NOMO-1 treated with dmso at 0.1 percent for 144 hours (cell line): Measurements from ENCODE around the gene RUVBL2.
"Not testable (repeated sequence)": the region's sequence is repeated elsewhere in the genome, so short reads cannot be mapped to it uniquely, and the experiment has no call there.

ENCODE experiments used
- DNase-seq: peaks from one replicate; lab custom pipeline; 2025; ENCODE audit not compliant: unreplicated experiment; lab: John Stamatoyannopoulos, UW

Gene RUVBL2

DNA sequence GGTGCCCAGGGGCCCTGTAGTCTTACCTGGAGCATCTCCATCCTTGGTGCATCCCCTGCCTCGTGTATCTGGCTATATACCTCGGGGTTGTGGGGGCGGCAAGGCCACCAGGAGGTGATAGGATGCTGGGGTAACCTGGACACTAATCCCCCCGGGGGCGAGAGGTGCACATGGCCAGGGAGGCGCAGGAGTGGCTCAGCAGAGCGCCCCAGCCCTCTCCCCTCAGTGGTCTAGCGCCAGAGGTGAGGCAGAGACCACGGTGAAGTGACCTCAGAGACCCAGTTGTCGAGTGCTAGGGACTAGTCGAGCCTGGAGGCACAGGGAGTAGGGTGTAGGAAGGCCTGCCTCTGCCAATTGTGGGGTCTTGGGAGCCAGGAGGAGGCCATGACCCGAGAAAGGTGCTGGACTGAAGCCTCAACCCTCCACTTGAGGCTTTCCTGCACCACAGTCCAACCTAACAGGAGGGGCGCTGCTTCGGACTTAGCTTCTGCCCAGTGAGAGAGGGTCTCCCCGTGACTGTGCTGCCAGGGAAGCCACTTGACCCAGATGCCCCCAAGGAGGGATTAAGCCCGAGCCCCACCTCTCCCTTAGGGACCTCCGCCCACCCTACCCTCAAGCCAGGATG, 23.5 kb downstream of the RUVBL2 start, which contains the start of gene LHB:
Gene LHB, minus strand, starts transcription at position 51 of the 625 bp plus-strand sequence. Its CDS starts 10 bp downstream, at position 41.
- DNase-seq = no peak

DNA sequence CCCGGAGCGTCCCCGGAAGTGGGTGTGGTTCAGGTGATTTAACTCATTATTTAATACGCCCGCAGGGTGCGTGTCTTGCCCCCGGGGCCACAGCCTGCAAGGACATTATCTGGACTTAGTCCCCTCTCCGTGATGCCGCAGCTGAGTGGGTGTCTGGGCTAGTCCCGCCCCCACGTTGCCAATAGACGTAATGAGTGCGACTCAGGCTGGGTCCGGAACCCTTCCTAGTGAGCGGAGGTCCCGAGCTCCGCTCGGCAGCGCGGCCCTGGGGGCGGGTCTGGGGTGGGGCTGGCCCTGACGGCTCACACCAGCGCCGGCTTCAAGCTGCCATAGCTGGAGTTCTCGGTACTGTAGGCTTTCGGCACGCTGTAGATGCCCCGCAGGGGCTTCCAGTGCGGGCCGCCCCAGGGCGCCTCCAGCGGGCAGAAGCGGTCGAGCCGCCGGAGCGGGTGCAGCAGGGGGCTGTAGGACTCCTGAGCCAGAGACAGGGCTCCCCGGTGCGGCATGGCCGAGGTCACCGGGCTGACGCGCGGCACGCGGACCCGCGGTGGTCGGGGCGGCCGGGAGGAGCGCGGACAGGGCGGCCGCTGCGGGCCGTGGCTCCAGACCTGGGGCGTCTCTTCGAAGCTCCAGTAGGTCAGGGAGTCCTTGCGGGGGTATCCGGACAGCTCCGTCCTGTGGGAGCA, 24.1 kb downstream of the RUVBL2 start:
- no peak for DNase-seq

DNA sequence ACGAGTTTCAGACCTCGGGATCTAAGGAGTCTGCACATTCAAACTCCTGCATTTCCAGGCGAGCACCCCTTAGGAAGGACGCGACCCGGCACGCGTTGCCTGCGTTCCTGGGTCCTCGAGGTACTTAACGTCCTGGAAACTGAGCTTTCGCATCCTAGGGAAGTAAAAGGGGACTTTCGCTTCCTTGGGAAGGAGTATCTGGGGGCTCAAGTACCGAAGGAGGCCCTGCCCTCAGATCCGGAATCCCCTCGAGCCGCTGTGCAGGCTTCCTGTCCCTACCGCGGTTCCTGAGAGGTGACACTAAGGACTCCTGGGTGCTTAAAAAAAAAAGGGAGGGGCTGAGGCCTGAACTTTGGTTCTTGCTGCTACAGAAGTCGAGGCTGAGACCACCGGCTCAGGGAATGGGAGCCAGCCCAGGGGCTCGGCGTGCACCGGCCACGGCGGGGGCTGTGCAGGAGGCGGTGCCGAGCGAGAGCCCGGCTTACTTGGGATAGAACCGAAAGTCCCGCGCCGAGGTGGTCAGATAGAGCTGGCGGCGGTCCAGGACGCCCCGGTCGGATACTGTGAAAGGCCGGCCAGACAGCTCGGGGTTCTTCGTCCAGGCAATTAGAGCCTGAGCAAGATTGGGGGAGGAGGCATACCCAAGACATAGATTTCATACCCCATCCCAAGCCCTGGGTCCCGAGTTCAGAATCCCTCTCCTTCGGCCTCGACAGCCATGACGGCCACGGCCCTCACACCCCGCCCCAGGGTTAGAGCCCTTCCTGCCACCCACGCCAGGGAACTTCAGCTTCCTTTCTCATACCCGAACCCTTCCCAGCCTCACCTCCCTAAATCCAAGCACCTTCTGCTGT, 24.9 kb downstream of the RUVBL2 start:
- DNase-seq = not testable (repeated sequence)

DNA sequence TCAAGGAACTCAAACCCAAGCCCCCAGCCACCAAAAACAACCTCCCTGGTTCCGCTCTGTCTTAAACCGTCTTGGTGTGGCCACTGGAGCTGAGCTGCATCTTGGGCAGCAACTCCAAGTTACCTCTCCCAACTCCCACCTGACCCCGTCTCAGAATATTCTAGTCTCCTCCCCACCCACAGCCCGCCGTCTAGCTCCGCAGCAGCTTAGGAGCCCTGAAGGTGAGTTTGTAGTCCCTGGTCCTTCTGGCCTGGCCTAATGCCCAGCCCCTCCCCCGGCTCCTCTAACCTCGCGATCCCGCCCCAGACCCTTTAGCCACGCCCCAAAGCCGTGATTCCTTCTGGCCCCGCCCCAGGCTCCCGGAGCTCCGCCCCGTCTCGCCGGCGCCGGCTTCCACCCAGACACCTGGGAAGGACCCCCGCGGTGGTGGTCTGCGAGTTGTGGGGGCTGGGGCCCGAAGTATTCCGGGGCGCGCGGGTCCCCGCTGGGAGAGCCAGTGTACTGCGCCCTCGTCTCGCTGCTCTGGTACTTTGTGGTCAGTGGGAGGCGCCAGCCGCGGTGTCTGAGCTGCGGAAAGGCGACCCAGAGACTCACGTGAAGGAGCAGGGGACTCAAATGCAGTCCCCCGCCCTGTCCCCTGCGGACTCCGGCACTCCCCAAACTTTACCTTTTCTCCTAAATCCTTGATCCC, 25.7 kb downstream of the RUVBL2 start:
- DNase-seq = no peak

DNA sequence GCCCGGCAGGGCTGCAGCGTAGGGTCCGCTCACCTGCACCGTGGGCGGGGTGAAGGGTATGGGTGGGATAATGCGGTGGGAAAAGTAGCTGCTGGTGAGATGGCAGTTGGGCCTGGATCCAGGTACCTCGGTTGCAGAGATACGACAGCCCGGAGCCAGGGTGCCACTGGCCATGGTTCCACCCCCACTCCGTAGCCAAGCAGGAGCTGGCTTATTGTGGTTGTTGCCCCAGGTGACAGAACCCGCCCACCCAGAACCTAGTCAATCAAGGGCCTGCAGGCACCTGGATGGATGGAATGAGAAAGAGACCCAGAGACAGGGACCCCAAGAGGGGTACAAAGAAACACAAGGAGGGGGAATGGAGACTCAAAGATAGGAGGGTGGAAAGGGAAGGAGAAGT, 26.7 kb downstream of the RUVBL2 start:
- no peak for DNase-seq

DNA sequence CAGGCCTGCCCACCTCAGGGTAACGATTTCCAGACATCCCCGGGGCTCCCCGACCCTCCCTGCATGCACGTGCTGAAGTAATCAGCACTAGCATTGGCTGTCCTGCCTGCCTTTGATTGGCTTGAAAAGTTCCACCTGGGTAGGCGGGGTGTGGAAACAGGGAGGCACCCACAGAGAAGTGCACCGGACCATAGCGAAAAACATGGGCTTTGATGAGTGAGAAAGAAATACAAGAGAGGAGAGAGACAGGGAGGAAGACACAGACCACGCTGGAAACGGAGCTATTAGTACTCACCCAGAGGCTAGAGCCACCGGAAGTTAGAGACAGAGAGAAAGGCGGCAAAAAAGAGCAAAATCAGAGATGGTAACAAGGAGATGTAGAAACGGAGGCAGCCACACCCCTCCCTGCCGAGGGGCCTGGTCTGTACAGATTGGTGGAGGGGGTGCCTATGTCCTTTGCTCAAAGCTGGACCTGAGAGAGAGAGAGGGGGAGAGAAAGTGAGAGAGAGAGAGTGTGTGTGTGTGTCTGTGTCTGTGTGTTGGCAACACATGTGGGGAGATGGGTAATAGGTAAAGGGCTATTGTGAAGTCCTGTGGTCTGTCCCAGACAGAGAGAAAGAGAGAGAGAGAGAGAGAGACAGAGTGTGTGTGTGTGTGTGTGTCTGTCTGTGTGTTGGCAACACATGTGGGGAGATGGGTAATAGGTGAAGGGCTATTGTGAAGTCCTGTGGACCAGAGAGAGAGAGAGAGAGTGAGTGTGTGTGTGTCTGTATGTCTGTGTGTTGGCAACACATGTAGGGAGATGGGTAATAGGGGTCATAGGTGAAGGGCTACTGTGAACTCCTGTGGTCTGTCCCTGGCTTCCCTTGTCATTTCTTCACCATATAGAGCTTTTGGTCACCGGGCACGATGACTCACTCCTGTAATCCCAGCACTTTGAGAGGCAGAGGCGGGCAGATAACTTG, 27.5 kb downstream of the RUVBL2 start:
- no peak for DNase-seq

DNA sequence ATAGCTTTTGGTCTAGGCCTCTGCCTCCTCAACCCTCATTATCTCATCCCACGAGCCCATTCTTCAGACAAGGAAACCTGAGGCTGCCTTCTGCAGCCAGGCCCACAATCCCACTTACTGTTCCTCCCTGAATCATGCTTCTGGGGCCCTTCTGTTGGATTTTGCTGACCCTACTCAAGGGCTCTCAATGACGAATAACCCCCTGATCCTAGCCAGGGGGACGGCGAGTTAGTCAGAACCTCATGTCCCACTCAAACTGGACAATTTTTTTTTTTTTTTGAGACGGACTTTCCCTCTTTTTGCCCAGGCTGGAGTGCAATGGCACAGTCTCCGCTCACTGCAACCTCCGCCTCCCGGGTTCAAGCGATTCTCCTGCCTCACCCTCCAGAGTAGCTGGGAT, 28.4 kb downstream of the RUVBL2 start:
- no peak for DNase-seq

DNA sequence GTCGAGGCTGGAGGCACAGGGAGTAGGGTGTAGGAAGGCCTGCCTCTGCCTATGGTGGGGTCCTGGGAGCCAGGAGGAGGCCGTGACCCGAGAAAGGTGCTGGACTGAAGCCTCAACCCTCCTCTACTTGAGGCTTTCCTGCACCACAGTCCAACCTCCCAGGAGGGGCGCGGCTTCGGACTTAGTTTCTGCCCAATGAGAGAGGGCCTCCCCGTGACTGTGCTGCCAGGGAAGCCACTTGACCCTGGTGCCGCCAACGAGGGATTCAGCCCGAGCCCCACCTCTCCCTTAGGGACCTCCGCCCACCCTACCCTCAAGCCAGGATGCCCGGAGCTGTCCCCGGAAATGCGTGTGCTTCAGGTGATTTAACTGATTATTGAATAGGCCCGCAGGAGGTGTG, 30.5 kb downstream of the RUVBL2 start, which contains the start of gene CGB3:
Gene CGB3, minus strand, starts transcription at position 101 of the 400 bp plus-strand sequence. CDS start 362 bp downstream, outside the sequence.
- not testable (repeated sequence) for DNase-seq

DNA sequence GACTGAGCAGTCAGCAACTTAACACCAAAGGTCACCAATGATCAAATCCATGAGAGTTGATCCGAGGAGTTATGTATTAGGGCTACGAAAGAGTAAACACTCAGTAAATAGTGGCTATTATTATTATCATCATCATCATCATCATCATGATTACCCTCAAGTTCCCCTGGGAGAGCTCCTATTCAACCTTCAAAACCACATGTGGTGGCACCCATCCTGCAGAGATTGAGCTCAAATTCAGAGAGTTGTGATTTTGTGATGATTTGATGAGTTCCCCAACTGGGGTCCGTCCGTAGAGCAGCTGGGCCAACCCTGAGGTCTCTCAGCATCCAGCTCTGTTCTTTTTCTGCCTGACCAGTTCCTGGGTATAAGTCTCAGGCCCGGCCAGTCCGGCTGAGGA, 31.4 kb downstream of the RUVBL2 start:
- not testable (repeated sequence) for DNase-seq

DNA sequence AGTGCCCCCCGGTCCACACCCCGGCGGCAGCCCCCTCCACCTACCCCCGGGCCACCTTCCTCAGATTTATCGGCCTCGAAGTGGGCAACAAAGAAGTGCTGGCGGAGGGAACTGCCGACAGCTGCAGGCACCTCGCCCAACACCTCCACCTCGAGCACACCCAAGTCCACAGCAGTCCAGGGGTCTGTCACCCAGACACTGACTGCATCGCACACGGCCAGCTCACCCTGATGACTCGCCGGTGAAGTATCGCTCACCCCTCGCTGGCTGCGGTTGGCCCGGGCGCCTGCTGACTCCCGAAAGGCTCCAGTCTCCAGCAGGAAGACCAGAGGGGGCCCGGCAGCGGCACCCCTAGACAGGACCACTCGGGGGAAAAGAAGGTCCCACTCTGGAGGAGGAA, 31.9 kb downstream of the RUVBL2 start:
- DNase-seq = not testable (repeated sequence)

DNA sequence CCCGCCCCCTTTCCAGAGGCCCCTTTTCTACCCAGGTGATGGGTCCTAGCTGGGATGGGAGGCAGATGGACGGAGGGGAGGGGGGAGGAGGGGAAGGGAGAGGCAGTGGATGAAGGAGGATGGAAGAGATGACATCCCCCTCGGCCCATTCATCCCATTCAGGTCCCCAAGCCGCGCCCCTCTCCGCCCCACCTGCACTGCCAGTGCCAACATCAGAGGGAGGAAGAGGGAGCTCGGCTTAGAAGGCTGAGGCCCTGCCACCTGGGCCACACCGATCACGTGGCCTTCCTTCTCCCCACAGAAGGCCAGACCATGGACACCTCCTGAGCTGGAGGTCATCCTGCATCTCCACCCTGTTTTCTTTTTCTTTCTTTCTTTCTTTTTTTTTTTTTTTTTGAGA, 35.0 kb downstream of the RUVBL2 start:
- not testable (repeated sequence) for DNase-seq

DNA sequence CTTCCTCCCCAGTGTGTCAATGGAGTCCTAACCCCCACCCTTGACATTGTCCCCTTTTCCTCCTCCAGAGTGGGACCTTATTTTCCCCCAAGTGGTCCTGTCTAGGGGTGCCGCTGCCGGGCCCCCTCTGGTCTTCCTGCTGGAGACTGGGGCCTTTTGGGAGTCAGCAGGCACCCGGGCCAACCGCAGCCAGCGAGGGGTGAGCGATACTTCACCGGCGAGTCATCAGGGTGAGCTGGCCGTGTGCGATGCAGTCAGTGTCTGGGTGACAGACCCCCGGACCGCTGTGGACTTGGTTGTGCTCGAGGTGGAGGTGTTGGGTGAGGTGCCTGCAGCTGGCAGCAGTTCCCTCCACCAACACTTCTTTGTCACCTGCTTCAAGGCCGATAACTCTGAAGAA, 36.1 kb downstream of the RUVBL2 start:
- DNase-seq = not testable (repeated sequence)

DNA sequence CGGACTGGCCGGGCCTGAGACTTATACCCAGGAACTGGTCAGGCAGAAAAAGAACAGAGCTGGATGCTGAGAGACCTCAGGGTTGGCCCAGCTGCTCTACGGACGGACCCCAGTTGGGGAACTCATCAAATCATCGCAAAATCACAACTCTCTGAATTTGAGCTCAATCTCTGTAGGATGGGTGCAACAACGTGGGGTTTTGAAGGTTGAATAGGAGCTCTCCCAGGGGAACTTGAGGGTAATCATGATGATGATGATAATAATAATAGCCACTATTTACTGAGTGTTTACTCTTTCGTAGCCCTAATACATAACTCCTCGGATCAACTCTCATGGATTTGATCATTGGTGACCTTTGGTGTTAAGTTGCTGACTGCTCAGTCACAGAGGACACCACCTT, 36.6 kb downstream of the RUVBL2 start:
- DNase-seq = not testable (repeated sequence)

DNA sequence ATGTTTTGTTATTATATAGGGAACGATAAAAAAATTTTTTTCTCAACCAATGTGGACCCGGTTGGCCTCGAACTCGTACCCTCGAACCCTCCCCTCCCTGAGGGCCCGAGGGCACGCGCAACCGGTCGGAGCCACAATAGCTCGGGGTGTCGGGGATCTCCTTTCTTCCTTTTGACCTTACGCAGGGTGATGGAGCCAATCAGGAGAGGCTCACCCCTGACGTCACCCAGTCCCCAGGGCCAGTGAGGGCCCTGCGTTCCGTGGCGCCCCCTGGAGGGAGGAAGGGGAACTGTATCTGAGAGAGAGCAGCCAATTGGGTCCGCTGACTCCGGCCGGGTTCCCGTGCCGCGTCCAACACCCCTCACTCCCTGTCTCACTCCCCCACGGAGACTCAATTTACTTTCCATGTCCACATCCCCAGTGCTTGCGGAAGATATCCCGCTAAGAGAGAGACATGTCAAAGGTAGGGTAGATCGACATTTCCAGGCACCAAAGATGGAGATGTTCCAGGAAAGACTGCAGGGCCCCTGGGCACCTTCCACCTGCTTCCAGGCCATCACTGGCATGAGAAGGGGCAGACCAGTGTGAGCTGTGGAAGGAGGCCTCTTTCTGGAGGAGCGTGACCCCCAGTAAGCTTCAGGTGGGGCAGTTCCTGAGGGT, 38.1 kb downstream of the RUVBL2 start, which contains the start of gene CGB2:
Gene CGB2, plus strand, starts transcription at position 249 of the 660 bp plus-strand sequence. Its CDS starts 206 bp downstream, at position 455.
- not testable (repeated sequence) for DNase-seq

DNA sequence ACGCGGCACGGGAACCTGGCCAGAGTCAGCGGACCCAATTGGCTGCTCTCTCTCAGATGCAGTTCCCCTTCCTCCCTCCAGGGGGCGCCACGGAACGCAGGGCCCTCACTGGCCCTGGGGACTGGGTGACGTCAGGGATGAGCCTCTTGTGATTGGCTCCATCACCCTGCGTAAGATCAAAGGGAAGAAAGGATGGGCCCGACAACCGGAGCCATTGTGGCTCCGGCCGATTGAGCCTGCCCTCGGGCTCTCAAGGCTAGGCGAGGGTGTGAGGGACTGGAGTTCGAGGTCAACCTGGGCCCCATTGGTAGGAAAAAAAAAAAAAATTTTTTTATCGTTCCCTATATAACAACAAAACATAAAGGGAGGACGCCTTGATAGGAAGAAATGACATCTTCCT, 43.1 kb downstream of the RUVBL2 start, which contains the start of gene CGB1:
Gene CGB1, minus strand, starts transcription at position 81 of the 400 bp plus-strand sequence. CDS start 184 bp downstream, outside the sequence.
- DNase-seq = not testable (repeated sequence)

DNA sequence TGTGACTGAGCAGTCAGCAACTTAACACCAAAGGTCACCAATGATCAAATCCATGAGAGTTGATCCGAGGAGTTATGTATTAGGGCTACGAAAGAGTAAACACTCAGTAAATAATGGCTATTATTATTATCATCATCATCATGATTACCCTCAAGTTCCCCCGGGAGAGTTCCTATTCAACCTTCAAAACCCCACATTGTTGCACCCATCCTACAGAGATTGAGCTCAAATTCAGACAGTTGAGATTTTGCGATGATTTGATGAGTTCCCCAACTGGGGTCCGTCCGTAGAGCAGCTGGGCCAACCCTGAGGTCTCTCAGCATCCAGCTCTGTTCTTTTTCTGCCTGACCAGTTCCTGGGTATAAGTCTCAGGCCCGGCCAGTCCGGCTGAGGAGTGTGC, 44.4 kb downstream of the RUVBL2 start:
- not testable (repeated sequence) for DNase-seq

DNA sequence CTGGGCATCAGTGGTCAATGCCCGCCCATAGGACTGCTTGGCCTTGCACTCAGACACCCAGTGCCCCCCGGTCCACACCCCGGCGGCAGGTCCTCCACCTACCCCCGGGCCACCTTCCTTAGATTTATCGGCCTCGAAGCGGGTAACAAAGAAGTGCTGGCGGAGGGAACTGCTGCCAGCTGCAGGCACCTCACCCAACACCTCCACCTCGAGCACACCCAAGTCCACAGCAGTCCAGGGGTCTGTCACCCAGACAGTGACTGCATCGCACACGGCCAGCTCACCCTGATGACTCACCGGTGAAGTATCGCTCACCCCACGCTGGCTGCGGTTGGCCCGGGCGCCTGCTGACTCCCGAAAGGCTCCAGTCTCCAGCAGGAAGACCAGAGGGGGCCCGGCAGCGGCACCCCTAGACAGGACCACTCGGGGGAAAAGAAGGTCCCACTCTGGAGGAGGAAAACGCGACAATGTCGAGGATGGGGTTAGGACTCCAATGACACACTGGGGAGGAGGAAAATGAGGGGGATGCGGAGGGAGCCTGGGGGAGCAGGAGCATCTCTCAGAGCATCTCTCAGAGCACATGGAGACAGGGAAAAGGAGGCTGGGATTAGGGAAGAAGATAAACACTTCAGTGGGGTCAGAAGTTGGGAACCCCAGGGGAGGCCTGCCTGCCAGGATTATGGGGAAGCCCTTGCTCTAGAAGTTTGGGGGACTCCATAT, 45.0 kb downstream of the RUVBL2 start:
- DNase-seq = not testable (repeated sequence)

DNA sequence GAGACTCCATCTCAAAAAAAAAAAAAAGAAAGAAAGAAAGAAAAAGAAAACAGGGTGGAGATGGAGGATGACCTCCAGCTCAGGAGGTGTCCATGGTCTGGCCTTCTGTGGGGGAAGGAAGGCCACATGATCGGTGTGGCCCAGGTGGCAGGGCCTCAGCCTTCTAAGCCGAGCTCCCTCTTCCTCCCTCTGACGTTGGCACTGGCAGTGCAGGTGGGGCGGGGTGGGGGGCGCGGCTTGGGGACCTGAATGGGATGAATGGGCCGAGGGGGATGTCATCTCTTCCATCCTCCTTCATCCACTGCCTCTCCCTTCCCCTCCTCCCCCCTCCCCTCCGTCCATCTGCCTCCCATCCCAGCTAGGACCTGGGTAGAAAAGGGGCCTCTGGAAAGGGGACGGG, 46.0 kb downstream of the RUVBL2 start:
- DNase-seq = not testable (repeated sequence)
